Caco-2 (cell line): Measurements from ENCODE around the gene ST8SIA2. TPM values are rescaled to one million over a fixed set of nuclear protein-coding genes. Genes with fewer than 3 reads are reported as not detected.

Experiments
- BruUV-seq: library from RNA; stranded (reverse); fragments of 400-500 nt; replicated peaks from 2 replicates; lab custom pipeline; 2021; lab: Mats Ljungman, UMichigan
- CTCF ChIA-PET: fragments of 300-600 bp; sonication (Branson Sonifier 250); formaldehyde crosslinking; loops from one replicate; lab custom pipeline; 2022; ENCODE audit warnings: antibody characterized with exemption; lab: Charles Lee
- POLR2A ChIA-PET: fragments of 300-600 bp; sonication (Branson Sonifier 250); formaldehyde crosslinking; loops from one replicate; lab custom pipeline; 2022; ENCODE audit warnings: antibody characterized with exemption; lab: Charles Lee
- DNase-seq, 2 experiments: peaks; one replicate each; pipeline versions ENCODE4 v3.0.0 to v3.0.0-alpha.2; 2020 to 2022
- H3K27me3 ChIP-seq: replicated peaks from 2 replicates; pipeline ENCODE4 v1.6.0; 2011; ENCODE audit warnings: low read length; ENCODE audit not compliant: control insufficient read depth, insufficient read depth
- H3K36me3 ChIP-seq: 2 replicates; pipeline ENCODE4 v1.5.1; 2011; ENCODE audit warnings: low read length; ENCODE audit not compliant: control insufficient read depth, insufficient read depth
- H3K4me1 ChIP-seq: fragments of 250-450 bp; sonication (Bioruptor Pico); 2 replicates; pipeline ENCODE4 v1.5.1; 2020; ENCODE audit warnings: mild to moderate bottlenecking
- H3K4me3 ChIP-seq: 2 replicates; pipeline ENCODE4 v1.5.1; 2011; ENCODE audit warnings: low read depth, mild to moderate bottlenecking, control low read depth, low read length
- H3K9me3 ChIP-seq: fragments of 250-450 bp; sonication (Bioruptor Pico); 2 replicates; pipeline ENCODE4 v1.5.1; 2020; ENCODE audit warnings: mild to moderate bottlenecking, moderate library complexity
- H3K27ac Mint-ChIP-seq: one replicate; pipeline ENCODE4 v1.8.0; 2022; ENCODE audit warnings: mixed read lengths; ENCODE audit not compliant: unreplicated experiment
- H3K27me3 Mint-ChIP-seq: one replicate; pipeline ENCODE4 v1.8.0; 2022; ENCODE audit warnings: mixed read lengths; ENCODE audit not compliant: insufficient read depth, unreplicated experiment
- H3K36me3 Mint-ChIP-seq: one replicate; pipeline ENCODE4 v1.8.0; 2022; ENCODE audit warnings: mild to moderate bottlenecking, mixed read lengths; ENCODE audit not compliant: insufficient read depth, unreplicated experiment
- H3K4me1 Mint-ChIP-seq: one replicate; pipeline ENCODE4 v1.8.0; 2022; ENCODE audit warnings: low read depth, mixed read lengths; ENCODE audit not compliant: unreplicated experiment
- H3K4me3 Mint-ChIP-seq: one replicate; pipeline ENCODE4 v1.8.0; 2022; ENCODE audit warnings: mild to moderate bottlenecking, moderate library complexity, mixed read lengths; ENCODE audit not compliant: unreplicated experiment
- H3K9me3 Mint-ChIP-seq: one replicate; pipeline ENCODE4 v1.8.0; 2022; ENCODE audit warnings: mixed read lengths; ENCODE audit not compliant: unreplicated experiment
- intact Hi-C: fragments of 100-400 bp; cut with micrococcal nuclease; formaldehyde crosslinking; loops from one replicate; pipeline ENCODE4 v1.10.0; 2022; ENCODE audit not compliant: unreplicated experiment
- total RNA-seq: library from RNA; stranded (reverse); gene quantifications from 2 replicates; pipeline ENCODE4 v1.2.3, GENCODE V29; 2022
- TF ChIP-seq, protein P1 (sequence below), 2 experiments: fragments of 200-600 bp in 1 of 2; IDR thresholded peaks; 1 replicate in 1 of 2; 2 replicates in 1 of 2; pipeline versions ENCODE4 v1.5.1 to v1.8.0; 2011 to 2022; ENCODE audit warnings: antibody characterized with exemption in 1 of 2, control low read depth in 1 of 2, inconsistent platforms in 1 of 2, low read depth in 1 of 2, low read length in 1 of 2, mild to moderate bottlenecking in 1 of 2, moderate library complexity in 1 of 2; ENCODE audit not compliant: insufficient read depth in 1 of 2, severe bottlenecking in 1 of 2, unreplicated experiment in 1 of 2

Gene ST8SIA2
- total RNA-seq, 1 experiment from 2014 or later: not detected

DNA sequence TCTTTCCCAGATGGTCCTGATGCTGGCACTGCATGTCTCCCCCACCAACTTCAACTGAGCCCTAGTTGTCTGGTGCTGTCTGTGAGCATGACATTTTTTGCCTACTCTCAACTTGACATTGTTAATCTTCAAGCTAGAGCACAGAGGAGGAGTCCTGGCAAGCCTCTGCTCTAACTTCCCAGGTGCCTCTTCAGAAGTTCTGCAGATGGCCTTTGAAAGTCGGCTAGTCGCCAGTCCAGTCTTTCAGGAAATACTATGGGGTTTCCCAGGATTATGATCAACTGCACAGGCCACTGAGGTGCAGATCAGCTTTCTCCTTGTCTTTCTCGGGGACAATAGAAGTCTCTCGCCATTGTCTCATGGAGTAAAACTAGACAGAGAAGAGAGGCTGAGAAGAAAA, 86.7 kb downstream of the ST8SIA2 start:
- Histone ChIP-seq H3K36me3 (no peaks in the 10 kb centered on the region), H3K4me1 (no peaks in the 10 kb centered on the region), H3K9me3 (no peaks in the 10 kb centered on the region), H3K4me3 (no peak overlapping the region), H3K27me3 (no peaks in the 10 kb centered on the region; the same call in 1 of the 2 replicates)
- POLR2A ChIA-PET: interaction anchor here (0.5 kb wide), 1 partner anchor 41 kb away, joined by 3 read pairs; no protein-coding TSS in a partner anchor
- intact Hi-C loops: no loop called here
- no peaks in the 10 kb centered on the region for H3K9me3 Mint-ChIP-seq
- no peak overlapping the region for H3K27ac Mint-ChIP-seq
- no peak for DNase-seq
- H3K4me3 Mint-ChIP-seq: no peak overlapping the region
- H3K4me1 Mint-ChIP-seq: no peaks in the 10 kb centered on the region
- BruUV-seq: no TSS peak
- no peaks in the 10 kb centered on the region for H3K36me3 Mint-ChIP-seq
- H3K27me3 Mint-ChIP-seq: peaks cover 21% of the 10 kb centered on the region
- TF ChIP-seq, protein P1, sequence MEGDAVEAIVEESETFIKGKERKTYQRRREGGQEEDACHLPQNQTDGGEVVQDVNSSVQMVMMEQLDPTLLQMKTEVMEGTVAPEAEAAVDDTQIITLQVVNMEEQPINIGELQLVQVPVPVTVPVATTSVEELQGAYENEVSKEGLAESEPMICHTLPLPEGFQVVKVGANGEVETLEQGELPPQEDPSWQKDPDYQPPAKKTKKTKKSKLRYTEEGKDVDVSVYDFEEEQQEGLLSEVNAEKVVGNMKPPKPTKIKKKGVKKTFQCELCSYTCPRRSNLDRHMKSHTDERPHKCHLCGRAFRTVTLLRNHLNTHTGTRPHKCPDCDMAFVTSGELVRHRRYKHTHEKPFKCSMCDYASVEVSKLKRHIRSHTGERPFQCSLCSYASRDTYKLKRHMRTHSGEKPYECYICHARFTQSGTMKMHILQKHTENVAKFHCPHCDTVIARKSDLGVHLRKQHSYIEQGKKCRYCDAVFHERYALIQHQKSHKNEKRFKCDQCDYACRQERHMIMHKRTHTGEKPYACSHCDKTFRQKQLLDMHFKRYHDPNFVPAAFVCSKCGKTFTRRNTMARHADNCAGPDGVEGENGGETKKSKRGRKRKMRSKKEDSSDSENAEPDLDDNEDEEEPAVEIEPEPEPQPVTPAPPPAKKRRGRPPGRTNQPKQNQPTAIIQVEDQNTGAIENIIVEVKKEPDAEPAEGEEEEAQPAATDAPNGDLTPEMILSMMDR (IDR thresholded peaks at IDR 0.05; ENCODE audit: insufficient read depth in 1 of 2, low read depth in 1 of 2, low read length in 1 of 2, severe bottlenecking in 1 of 2, unreplicated experiment in 1 of 2): no peak
- CTCF ChIA-PET: no interaction called here

DNA sequence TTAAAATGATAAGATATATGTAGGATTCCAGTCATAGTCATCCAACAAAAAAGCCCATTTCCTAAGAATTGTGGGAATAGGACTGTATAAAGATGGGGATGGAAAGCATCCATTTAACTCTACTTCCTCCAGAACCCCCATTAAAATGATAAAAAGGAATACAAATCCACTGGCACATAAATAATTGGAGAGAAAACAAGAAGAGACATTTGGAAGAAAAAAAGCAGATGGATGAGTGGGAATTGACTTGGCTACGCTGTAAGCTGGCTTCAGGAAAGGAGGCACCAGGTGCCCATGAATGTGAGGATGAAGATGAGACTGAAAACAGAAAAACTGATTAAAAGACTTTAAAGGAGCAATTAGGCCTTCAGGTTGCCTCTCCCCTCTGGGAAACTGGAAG, 91.8 kb downstream of the ST8SIA2 start:
- DNase-seq: no peak
- no TSS peak for BruUV-seq
- no peaks in the 10 kb centered on the region for H3K4me1 ChIP-seq
- no peaks in the 10 kb centered on the region for H3K27me3 ChIP-seq
- Mint-ChIP-seq H3K4me3 (no peak overlapping the region), H3K4me1 (no peaks in the 10 kb centered on the region), H3K36me3 (no peaks in the 10 kb centered on the region), H3K27ac (no peak overlapping the region), H3K27me3 (peaks cover 13% of the 10 kb centered on the region), H3K9me3 (no peaks in the 10 kb centered on the region)
- TF ChIP-seq, protein P1 (IDR thresholded peaks at IDR 0.05; ENCODE audit: insufficient read depth in 1 of 2, low read depth in 1 of 2, low read length in 1 of 2, severe bottlenecking in 1 of 2, unreplicated experiment in 1 of 2): no peak
- intact Hi-C loops: no loop called here
- POLR2A ChIA-PET: interaction anchor here (0.6 kb wide), 1 partner anchor 11 kb away, joined by 5 read pairs; no protein-coding TSS in a partner anchor
- CTCF ChIA-PET: no interaction called here
- no peaks in the 10 kb centered on the region for H3K36me3 ChIP-seq
- H3K4me3 ChIP-seq: no peak overlapping the region
- H3K9me3 ChIP-seq: no peaks in the 10 kb centered on the region

DNA sequence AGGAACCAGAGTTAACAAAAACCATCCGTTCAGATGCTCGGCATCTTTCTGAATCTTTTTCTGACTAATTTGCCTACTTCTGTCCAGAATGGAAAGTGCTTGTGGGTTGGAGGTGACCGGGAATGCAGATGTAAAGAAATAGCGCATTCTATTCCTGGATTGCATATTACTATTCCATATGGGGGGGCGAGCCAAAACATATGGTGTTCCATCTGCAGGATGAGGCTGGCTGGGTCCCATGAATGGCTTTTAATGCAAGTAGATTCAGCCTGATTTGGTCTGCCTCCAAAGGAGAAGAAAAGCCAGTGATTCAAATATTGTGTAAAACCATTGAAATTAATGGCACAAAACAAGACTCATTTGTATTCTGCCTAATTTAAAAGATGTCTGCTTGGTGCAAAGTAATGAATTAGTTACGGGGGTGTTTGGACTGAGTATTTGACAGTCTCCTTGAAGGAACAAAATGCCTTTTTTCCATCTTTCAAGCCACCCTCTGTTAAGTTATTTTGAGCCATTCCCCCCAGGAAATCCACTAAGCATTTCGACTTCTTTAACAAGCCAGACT, 99.0 kb downstream of the ST8SIA2 start:
- no peaks in the 10 kb centered on the region for H3K9me3 Mint-ChIP-seq
- H3K36me3 ChIP-seq: no peaks in the 10 kb centered on the region
- no peak overlapping the region for H3K4me3 Mint-ChIP-seq
- no peak overlapping the region for H3K4me3 ChIP-seq
- H3K27ac Mint-ChIP-seq: no peak overlapping the region
- H3K27me3 Mint-ChIP-seq: peaks cover 24% of the 10 kb centered on the region
- CTCF ChIA-PET: no interaction called here
- peaks cover 4% of the 10 kb centered on the region; the same call in 1 of the 2 replicates for H3K27me3 ChIP-seq
- H3K4me1 Mint-ChIP-seq: peaks cover 6% of the 10 kb centered on the region
- intact Hi-C loops: no loop called here
- no peaks in the 10 kb centered on the region for H3K9me3 ChIP-seq
- TF ChIP-seq, protein P1 (IDR thresholded peaks at IDR 0.05; ENCODE audit: insufficient read depth in 1 of 2, low read depth in 1 of 2, low read length in 1 of 2, severe bottlenecking in 1 of 2, unreplicated experiment in 1 of 2): no peak
- no peak for DNase-seq
- POLR2A ChIA-PET: no interaction called here
- BruUV-seq: no TSS peak
- H3K4me1 ChIP-seq: no peaks in the 10 kb centered on the region
- H3K36me3 Mint-ChIP-seq: no peaks in the 10 kb centered on the region
